NOMO-1 treated with dmso at 0.1 percent for 144 hours (cell line): Measurements from ENCODE around the gene CD70.
"Not testable (repeated sequence)": the region's sequence is repeated elsewhere in the genome, so short reads cannot be mapped to it uniquely, and the experiment has no call there.

Experiments
- DNase-seq: peaks from one replicate; lab custom pipeline; 2025; ENCODE audit not compliant: unreplicated experiment; lab: John Stamatoyannopoulos, UW

CD70 gene, protein sequence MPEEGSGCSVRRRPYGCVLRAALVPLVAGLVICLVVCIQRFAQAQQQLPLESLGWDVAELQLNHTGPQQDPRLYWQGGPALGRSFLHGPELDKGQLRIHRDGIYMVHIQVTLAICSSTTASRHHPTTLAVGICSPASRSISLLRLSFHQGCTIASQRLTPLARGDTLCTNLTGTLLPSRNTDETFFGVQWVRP

DNA sequence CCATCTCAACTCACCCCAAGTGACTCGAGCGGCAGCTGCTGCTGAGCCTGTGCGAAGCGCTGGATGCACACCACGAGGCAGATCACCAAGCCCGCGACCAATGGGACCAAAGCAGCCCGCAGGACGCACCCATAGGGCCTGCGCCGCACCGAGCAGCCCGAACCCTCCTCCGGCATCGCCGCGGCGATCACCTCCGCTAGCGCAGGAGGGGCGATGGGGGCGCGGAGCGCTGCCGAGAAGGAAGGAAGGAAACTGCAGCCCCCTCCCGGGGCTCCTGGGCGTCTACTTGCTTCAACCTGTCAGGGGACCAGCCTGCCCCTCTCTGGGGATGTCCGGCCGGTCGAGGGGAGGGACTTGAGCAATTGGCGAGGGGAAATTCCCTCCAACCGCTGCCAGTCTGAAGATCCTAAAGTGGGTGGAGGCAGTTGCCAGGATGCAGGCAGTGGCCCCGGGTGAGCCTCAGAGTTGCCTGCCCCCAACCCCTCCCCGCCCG lies at the start of gene CD70:
TSS of gene CD70 (minus strand) at position 324 of the 493 bp plus-strand sequence. CDS start at position 176, 148 bp downstream.
- DNase-seq: peak; percentile 92

DNA sequence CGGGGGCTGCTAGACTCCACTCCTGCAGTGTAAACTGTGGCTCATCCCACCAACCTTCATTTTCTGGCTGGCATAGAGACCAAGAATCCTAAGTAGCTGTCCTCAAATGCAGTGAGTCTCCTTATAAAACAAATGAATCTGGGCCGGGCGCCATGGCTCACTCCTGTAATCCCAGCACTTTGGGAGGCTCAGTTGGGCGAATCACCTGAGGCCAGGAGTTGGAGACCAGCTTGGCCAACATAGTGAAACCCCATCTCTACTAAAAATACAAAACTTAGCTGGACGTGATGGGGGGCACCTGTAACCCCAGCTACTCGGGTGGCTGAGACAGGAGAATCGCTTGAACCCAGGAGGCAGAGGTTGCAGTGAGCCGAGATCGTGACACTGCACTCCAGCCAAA lies 49.4 kb upstream of the CD70 start:
- not testable (repeated sequence) for DNase-seq

DNA sequence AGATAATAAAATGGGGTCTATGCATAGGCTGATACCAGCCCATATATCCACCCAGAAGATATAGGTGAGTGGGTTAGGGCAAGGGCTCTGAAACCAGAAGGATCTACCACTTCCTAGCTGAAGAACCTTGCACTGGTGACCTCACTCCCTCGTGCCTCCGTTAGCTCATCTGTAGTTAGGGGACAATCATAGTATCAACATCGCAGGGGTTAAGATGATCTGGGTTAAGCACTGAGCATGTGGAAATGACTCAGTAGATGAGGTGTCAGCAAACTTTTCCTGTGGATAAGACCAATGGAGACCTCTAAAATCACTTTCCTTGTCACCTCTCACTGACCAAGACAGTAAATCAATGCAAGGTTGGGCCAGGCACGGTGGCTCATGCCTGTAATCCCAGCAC lies 48.5 kb upstream of the CD70 start:
- DNase-seq: no peak

DNA sequence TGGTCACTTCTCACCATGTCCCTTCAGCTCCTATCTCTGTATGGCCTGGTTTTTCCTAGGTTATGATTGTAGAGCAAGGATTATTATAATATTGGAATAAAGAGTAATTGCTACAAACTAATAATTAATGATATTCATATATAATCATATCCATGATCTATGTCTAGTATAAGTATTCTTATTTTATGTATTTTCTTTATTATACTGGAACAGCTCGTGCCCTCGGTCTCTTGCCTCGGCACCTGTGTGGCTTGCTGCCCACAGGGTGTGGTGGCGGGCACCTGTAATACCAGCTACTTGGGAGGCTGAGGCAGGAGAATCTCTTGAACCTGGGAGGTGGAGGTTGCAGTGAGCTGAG lies 42.5 kb upstream of the CD70 start:
- DNase-seq: not testable (repeated sequence)

DNA sequence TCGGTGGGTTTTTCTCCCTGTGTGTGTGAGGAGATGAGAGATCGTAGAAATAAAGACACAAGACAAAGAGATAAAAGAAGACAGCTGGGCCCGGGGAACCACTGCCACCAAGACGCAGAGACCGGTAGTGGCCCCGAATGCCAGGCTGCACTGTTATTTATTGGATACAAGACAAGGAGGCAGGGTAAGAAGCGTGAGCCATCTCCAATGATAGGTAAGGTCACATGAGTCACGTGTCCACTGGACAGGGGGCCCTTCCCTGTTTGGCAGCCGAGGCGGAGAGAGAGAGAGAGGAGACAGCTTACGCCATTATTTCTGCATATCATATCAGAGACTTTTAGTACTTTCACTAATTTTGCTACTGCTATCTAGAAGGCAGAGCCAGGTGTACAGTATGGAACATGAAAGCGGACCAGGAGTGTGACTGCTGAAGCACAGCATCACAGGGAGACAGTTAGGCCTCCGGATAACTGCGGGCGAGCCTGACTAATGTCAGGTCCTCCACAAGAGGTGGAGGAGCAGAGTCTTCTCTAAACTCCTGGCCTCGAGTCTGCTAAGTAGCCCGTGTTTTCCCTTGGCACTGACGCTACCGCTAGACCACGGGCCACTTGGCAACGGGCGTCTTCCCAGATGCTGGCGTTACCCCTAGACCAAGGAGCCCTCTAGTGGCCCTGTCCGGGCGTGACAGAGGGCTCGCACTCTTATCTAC lies 42.0 kb upstream of the CD70 start:
- peak; percentile 14 for DNase-seq

DNA sequence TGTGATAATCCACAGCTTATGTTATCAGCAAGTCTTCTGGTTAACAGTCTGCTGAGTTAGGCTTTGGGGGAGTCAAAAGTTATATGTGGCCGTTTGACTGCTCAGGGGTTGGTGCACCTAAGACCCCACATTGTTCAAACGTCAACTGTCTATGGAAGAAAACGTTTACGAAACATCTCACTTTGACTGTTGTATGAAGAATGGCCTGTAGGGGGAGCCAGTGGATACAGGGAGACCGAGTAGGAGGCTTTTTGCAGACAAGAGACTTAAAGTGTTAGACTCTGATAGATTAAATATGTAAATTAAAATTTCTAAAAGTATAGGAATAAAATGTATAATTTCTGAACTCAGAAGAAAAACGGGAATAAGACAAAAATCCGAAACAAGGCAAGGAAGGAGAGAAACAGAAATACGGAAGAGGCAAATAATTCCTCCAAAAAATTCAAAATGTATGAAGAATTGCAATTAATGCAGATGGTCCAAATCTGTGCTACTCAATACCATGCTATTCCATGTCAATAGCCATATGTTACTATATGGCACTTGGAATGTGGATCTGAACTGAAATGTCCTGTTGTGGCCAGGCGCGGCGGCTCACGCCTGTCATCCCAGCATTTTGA lies 41.2 kb upstream of the CD70 start:
- peak; percentile 63 for DNase-seq

DNA sequence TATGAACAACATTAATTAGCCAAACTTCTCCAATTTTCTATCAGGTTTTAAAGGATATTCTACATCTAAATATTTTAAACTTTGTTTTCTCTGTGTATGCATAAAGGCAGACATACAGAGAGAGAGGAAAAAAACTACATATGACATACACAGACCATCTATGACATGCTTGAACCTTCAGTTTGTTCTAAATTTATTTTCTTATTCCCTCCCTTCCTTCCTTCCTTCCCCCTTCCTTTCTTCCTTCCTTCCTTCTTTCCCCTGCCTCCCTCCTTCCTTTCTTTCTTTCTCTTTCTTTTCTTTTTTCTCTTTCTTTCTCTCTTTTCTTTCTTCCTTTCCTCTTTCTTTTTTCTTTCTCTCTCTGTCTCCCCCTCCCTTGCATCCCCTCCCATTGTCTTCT lies 35.8 kb upstream of the CD70 start:
- no peak for DNase-seq

DNA sequence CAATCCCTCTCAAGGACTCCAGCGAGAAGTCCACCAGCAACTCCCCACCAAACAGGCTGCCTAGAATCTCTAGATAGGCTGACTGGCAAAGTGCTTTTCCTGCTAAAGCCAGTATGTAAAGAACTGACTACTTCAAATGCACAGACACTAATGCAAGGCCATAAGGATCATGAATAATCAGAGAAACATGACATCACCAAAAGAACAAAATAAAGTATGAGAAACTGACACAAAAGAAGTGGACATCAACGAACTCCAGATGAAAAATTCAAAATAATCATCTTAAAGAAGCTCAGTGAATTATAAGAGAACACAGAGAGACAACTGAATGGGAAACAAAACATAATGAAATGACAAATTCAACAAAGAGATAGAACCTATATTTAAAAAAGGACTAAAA lies 26.4 kb upstream of the CD70 start:
- no peak for DNase-seq

DNA sequence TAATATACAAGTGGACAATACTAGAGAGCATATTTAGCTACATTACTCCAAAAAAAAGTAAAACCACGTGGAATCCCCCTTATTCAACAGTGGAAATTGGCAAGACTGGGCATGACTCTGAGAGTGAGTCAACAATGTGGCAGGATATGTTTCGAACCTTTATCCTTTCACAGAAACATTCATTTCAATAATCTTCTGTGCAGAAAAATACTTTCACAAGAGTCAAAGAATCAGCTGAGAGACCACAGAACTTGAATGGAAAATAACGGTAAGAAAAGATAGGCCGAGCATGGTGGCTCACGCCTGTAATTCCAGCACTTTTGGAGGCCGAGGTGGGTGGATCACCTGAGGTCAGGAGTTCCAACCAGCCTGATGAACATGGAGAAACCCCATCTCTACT lies 25.1 kb upstream of the CD70 start:
- DNase-seq: no peak

DNA sequence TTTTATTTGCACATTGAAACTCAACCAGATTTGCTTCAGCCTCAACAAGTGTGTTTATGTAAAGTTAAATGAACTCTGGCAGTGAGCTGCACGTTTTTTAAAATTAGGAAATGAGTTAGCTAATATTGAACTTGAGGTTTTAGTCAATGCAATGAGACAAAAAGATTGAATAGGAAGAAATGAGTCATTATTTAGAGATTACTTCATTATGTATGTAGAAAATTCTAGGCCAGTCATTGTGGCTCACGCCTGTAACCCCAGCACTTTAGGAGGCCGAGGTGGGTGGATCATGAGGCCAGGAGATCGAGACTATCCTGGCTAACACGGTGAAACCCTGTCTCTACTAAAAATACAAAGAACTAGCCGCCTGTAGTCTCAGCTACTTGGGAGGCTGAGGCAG lies 22.8 kb upstream of the CD70 start:
- peak; percentile 41 for DNase-seq

DNA sequence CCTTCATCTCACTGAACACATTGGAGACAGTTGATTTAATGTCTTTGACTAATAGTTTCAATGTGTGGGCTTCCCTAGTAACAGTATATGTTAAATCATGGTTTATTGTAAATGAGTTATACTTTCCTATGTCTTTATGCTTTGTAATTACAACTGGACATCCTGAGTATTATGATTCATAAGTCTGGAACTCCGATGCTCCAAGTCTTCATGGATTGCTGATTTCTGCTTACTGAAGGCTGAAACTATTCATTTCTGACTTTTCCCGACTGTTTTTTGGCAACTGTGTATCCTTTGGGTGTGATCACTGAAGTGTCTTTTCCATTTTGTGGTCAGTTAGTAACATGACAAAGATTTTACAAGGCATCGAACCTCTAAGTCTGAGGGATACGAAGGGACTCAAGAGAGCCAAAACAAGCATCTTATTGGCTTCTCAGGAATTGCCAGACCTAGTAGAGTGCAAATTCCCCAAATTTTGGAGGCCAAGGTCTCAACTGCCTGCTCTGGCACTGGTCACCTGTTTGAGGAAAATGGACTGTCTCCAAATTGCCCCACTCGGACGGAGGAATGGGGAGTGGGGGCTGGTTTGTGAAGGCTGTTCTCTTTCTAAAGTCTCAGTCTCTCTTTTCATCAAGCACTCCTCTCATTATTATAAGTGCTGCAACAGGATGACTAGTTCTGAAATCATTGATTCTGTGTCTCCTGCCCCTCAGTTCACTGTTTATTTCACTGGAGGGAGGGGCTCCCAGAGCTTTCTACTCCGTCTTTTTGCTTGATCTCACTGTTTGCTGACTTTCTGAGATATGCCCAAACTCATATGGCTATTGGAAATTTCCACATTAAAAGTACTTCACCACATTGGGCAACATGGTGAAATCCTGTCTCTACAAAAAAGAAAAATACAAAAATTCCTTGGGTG lies 20.2 kb upstream of the CD70 start:
- DNase-seq: no peak

DNA sequence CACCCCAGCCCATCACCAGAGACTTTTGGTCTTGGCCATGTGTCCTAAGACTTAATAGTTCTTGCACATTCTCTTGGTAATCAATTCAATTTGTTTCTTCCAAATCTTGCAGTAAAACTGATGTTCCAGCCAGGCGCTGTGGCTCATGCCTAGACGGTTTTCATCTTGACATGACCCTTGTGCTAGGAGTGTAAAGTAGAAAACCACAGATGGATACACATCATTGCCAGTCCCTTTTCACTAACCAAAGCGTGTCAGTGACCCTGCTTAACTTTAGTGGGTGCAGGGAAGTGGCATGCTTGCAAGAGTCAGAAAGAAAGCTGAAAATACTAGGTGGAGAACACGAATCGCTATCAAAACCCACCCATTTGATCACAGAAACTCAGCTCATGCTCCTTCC lies 18.0 kb upstream of the CD70 start:
- DNase-seq: no peak

DNA sequence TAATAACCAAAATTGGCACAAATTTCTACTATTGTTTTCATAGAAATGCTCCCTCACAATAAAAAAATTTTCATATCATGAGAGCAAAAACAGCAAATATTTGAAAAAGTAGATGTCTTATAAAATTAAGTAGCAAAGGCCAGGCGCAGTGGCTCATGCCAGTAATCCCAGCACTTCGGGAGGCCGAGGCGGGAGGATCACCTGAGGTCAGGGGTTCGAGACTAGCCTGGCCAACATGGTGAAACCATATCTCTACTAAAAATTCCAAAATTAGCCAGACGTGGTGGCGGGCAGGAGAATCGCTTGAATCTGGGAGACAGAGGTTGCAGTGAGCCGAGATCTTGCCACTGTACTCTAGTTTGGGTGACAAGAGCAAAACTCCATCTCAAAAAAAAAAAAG lies 17.2 kb upstream of the CD70 start:
- DNase-seq: not testable (repeated sequence)

DNA sequence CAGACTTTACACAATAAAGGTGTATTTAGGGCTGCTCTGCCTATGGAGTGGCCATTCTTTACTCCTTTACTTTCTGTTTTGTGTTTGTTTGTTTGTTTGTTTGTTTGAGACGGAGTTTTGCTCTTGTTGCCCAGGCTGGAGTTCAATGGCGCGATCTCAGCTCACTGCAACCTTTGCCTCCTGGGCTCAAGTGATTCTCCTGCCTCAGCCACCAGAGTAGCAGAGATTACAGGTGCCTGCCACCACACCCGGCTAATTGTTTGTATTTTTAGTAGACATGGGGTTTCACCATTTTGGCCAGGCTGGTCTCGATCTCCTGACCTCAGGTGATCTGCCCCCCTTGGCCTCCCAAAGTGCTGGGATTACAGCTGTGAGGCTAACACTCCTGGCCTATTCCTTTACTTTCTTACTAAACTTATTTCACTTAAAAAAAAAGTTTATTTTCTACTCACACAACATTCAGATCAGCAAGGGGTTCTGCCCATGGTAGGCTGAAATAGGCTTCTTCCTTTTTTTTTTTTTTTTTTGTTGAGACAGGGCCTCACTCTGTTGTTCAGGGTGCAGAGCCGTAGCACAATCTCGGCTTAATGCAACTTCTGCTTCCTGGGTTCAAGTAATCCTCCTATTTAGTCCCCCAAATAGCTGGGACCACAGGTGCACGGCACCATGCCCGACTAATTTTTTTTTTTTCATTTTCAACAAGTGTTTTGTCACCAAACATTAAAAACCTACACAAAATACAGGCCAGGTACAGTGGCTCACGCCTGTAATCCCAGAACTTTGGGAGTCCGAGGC lies 15.5 kb upstream of the CD70 start:
- not testable (repeated sequence) for DNase-seq

DNA sequence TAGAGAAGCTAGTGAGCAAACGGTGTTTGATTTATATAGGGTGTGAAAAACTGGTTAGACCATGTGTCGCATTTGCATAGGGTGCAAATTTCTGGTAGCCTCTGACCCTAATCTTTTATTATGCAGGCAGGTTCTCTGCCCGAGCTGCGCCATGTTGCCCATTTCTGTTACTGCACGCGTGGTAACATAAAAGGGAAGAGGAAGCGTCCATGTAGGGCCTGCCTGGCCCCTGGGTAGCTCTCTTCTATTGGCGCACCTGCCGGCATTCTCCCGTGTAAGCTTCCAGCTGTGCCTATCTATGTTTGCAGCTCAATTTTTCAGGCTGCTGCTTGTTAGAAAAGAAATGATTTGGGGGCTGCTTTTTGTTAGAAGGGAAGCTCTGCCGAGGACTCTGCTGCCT lies 14.0 kb upstream of the CD70 start:
- DNase-seq: no peak

DNA sequence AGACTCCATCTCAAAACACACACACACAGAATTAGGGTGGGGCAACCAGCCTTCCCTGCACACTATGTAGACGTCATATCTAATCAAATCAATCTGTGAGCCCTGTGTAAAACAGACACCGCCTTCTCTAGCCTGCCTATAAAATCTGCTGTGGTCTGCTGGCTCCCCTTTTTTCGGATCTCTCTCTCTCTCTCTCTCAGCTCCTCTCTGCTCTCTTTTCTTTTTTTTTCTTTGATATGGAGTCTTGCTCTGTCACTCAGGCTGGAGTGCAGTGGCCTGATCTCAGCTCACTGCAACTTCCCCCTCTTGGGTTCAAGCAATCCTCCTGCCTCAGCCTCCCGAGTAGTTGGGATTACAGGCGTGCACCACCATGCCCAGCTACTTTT lies 11.8 kb upstream of the CD70 start:
- DNase-seq: no peak

DNA sequence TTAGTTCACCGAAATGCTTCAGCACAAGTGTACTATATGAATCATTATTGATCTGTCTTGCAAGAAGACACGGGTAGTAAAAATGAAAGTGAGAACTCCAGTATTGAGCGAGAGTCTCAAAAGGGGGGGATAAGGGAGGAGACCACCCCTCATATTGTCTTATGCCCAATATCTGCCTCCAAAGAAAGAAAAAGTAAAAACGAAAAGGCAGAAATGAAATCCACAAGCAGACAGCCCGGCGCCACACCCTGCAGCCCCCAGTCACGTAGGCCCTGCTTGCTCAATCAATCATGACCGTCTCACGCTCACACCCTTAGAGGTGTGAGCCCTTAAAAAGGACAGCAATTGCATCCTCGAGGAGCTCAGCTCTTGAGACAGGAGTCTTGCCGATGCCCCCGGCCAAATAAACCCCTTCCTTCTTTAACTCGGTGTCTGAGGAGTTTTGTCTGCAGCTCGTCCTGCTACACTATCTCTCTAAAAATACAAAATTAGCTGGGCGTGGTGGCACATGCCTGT lies 10.6 kb upstream of the CD70 start:
- DNase-seq: peak; percentile 84

DNA sequence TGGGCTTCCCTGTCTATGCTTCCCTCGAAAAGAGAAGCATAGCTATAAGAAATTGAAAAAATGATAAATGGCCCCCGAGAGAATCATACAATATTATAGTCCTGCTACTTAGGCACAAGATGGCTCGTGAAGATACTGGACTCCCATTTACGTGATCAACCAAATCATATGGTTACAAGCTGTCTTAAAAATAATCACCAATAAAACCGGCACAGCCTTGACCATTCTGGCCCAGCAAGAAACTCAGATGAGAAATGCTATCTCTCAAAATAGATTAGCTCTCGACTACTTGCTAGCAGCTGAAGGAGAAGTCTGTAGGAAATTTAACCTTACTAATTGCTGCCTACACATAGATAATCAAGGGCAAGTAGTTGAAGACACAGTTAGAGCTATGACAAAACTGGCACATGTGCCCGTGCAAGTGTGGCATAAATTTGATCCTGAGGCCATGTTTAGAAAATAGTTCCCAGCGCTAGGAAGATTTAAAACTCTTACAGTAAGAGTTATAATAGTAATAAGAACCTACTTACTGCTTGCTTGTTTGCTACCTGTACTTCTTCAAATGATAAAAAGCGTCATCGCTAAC lies 10.1 kb upstream of the CD70 start:
- not testable (repeated sequence) for DNase-seq

DNA sequence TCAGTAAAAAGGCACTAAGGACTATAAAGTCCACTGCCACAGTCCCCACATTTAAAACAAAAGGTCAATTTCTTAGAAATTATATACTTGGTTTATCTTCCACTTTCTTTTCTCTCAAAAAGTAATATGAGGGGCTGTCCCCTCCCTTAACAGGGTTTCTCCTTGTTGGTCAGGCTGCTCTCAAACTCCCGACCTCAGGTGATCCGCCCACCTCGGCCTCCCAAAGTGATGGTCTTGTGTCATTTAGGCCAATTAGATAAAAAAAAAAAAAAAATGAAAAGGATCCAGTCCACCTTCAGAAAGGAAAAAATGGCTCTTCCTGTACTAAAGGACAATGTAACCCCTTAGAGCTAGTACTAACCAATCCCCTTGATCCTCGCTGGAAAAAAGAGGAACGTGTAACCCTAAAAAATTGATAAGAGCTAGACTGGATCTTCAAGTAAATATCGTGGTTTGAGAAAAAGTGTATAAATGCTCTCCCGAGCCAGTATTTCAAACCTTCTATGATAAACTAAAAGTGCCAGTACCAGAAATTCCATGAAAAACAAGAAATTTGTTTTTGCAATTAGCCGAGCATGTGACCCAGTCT lies 9.0 kb upstream of the CD70 start:
- no peak for DNase-seq
